OCI-LY1 (cell line): ENCODE measurements around the gene ATOSA.

ENCODE experiments used
- H2AFZ ChIP-seq: fragments of 200-600 bp; sonication (generic), shearing (Covaris generic); 2 replicates; pipeline ENCODE4 v1.6.0; 2014; ENCODE audit warnings: antibody characterized with exemption, mild to moderate bottlenecking, low read length
- H3F3A ChIP-seq: fragments of 200-600 bp; sonication (generic), shearing (Covaris generic); 2 replicates; pipeline ENCODE4 v1.6.0; 2014; ENCODE audit warnings: mild to moderate bottlenecking, antibody characterized with exemption, low read length, moderate library complexity; ENCODE audit not compliant: insufficient read depth
- H3K27ac ChIP-seq: fragments of 200-600 bp; sonication (generic); 2 replicates; pipeline ENCODE4 v1.5.1; 2014; ENCODE audit warnings: low read length, mixed run types, mild to moderate bottlenecking, low read depth; ENCODE audit not compliant: poor library complexity, severe bottlenecking
- H3K27me3 ChIP-seq: fragments of 200-600 bp; sonication (generic); 2 replicates; pipeline ENCODE4 v1.6.0; 2014; ENCODE audit warnings: antibody characterized with exemption, mild to moderate bottlenecking, low read length, moderate library complexity; ENCODE audit not compliant: insufficient read depth
- H3K36me3 ChIP-seq: fragments of 200-600 bp; sonication (generic); 2 replicates; pipeline ENCODE4 v1.6.1; 2014; ENCODE audit warnings: mild to moderate bottlenecking, antibody characterized with exemption, low read length, moderate library complexity, mixed read lengths; ENCODE audit not compliant: insufficient read depth
- H3K4me1 ChIP-seq: fragments of 200-600 bp; sonication (generic); 2 replicates; pipeline ENCODE4 v1.5.1; 2014; ENCODE audit warnings: mild to moderate bottlenecking, low read length, moderate library complexity; ENCODE audit not compliant: insufficient read depth, severe bottlenecking
- H3K4me2 ChIP-seq: fragments of 200-600 bp; sonication (generic), shearing (Covaris generic); 2 replicates; pipeline ENCODE4 v1.6.1; 2014; ENCODE audit warnings: low read length
- H3K4me3 ChIP-seq: fragments of 200-600 bp; sonication (generic); 2 replicates; pipeline ENCODE4 v1.5.1; 2014; ENCODE audit warnings: low read length, low read depth, mild to moderate bottlenecking, mixed read lengths; ENCODE audit not compliant: poor library complexity, severe bottlenecking
- H3K79me2 ChIP-seq: fragments of 200-600 bp; shearing (Covaris generic); 2 replicates; pipeline ENCODE4 v1.6.1; 2016; ENCODE audit warnings: mixed run types, low read length, mixed read lengths; ENCODE audit not compliant: insufficient read depth
- H3K9ac ChIP-seq: fragments of 200-600 bp; sonication (generic), shearing (Covaris generic); 2 replicates; pipeline ENCODE4 v1.6.1; 2014; ENCODE audit warnings: mild to moderate bottlenecking, low read length, mixed read lengths
- H3K9me2 ChIP-seq: fragments of 200-600 bp; sonication (generic), shearing (Covaris generic); 2 replicates; pipeline ENCODE4 v1.6.1; 2014; ENCODE audit warnings: low read depth, mild to moderate bottlenecking, low read length, mixed read lengths
- H3K9me3 ChIP-seq: fragments of 200-600 bp; shearing (Covaris generic); 2 replicates; pipeline ENCODE4 v1.6.1; 2014; ENCODE audit warnings: low read length, mixed read lengths
- H4K20me1 ChIP-seq: fragments of 200-600 bp; sonication (generic), shearing (Covaris generic); 2 replicates; pipeline ENCODE4 v1.6.0; 2016; ENCODE audit warnings: mild to moderate bottlenecking, low read length; ENCODE audit not compliant: insufficient read depth
- CTCF ChIP-seq: fragments of 200-600 bp; sonication (generic), shearing (Covaris generic); IDR thresholded peaks from 2 replicates; pipeline ENCODE4 v1.5.1; 2017; ENCODE audit warnings: mild to moderate bottlenecking, antibody characterized with exemption, low read length, moderate library complexity, mixed read lengths
- EZH2 ChIP-seq: fragments of 200-600 bp; sonication (generic), shearing (Covaris generic); IDR thresholded peaks from 2 replicates; pipeline ENCODE4 v1.8.0; 2017; ENCODE audit warnings: borderline replicate concordance, mixed run types, mild to moderate bottlenecking, antibody characterized with exemption, low read length, moderate library complexity, mixed read lengths

ATOSA gene

GRCh38 chr15:52651114-52651513 is 28.1 kb downstream of the ATOSA start:
- no peak overlapping the region for H3K4me3 ChIP-seq
- no peaks in the 10 kb centered on the region for H3K27me3 ChIP-seq
- no peak overlapping the region for H3K4me2 ChIP-seq
- no peaks in the 10 kb centered on the region for H3K9me2 ChIP-seq
- no peaks in the 10 kb centered on the region for H4K20me1 ChIP-seq
- peaks cover 88% of the 10 kb centered on the region for H3K36me3 ChIP-seq
- peaks cover 25% of the 10 kb centered on the region; the same call in 1 of the 2 replicates for H3K79me2 ChIP-seq
- H3K4me1 ChIP-seq = peaks cover 34% of the 10 kb centered on the region
- H3K27ac ChIP-seq = no peak overlapping the region
- TF ChIP-seq EZH2 (no peak), CTCF (no peak)
- no peaks in the 10 kb centered on the region for H3F3A ChIP-seq
- no peaks in the 10 kb centered on the region for H3K9me3 ChIP-seq
- H3K9ac ChIP-seq = no peak overlapping the region
- no peak overlapping the region for H2AFZ ChIP-seq

GRCh38 chr15:52649686-52650085 is 29.5 kb downstream of the ATOSA start:
- TF ChIP-seq CTCF = no peak
- no peak for TF ChIP-seq EZH2

GRCh38 chr15:52645916-52646315 is 33.3 kb downstream of the ATOSA start:
- Histone ChIP-seq H3K4me3 (no peak overlapping the region), H2AFZ (no peak overlapping the region), H4K20me1 (no peaks in the 10 kb centered on the region), H3K27me3 (no peaks in the 10 kb centered on the region), H3K36me3 (peaks cover 67% of the 10 kb centered on the region), H3K27ac (no peak overlapping the region), H3K79me2 (peaks cover 13% of the 10 kb centered on the region; the same call in 1 of the 2 replicates), H3K4me2 (no peak overlapping the region), H3K9me2 (no peaks in the 10 kb centered on the region), H3K4me1 (peaks cover 9% of the 10 kb centered on the region), H3K9ac (no peak overlapping the region), H3K9me3 (no peaks in the 10 kb centered on the region), H3F3A (no peaks in the 10 kb centered on the region)
- TF ChIP-seq CTCF = no peak
- TF ChIP-seq EZH2 = no peak

More at GRCh38 chr15:52649686-52650085, 29.5 kb downstream of the ATOSA start:
- no peaks in the 10 kb centered on the region for H3K27me3 ChIP-seq
- H3K9ac ChIP-seq = no peak overlapping the region
- no peak overlapping the region for H3K4me2 ChIP-seq
- no peaks in the 10 kb centered on the region for H4K20me1 ChIP-seq
- no peak overlapping the region for H3K27ac ChIP-seq
- H3K4me3 ChIP-seq = no peak overlapping the region
- peaks cover 34% of the 10 kb centered on the region for H3K4me1 ChIP-seq
- no peaks in the 10 kb centered on the region for H3F3A ChIP-seq
- H3K36me3 ChIP-seq = peaks cover 84% of the 10 kb centered on the region
- H3K9me3 ChIP-seq = no peaks in the 10 kb centered on the region
- no peak overlapping the region for H2AFZ ChIP-seq
- H3K79me2 ChIP-seq = peaks cover 22% of the 10 kb centered on the region; the same call in 1 of the 2 replicates
- no peaks in the 10 kb centered on the region for H3K9me2 ChIP-seq
